Neural cell (in vitro differentiated cells): ENCODE measurements around the gene ADCY6. TPM values are rescaled to one million over a fixed set of nuclear protein-coding genes. Genes with fewer than 3 reads are reported as not detected.
A peak's percentile ranks its signal among the peaks of the same experiment; 100 is the strongest.

ENCODE experiments used
- H2AFZ ChIP-seq: fragments of 200-600, 300-800 bp; sonication (generic), shearing (Covaris generic); 2 replicates; pipeline ENCODE4 v1.6.0; 2014; ENCODE audit warnings: low read depth, mild to moderate bottlenecking, antibody characterized with exemption, low read length, moderate library complexity
- H3F3A ChIP-seq: fragments of 200-600 bp; shearing (Covaris generic); 2 replicates; pipeline ENCODE4 v1.6.1; 2016; ENCODE audit warnings: mild to moderate bottlenecking, moderate library complexity, mixed read lengths, antibody characterized with exemption, low read length; ENCODE audit not compliant: insufficient read depth, poor library complexity, severe bottlenecking
- H3K27ac ChIP-seq: fragments of 200-600, 300-800 bp; sonication (generic), shearing (Covaris generic); 2 replicates; pipeline ENCODE4 v1.5.1; 2014; ENCODE audit warnings: mild to moderate bottlenecking, low read length, moderate library complexity
- H3K27me3 ChIP-seq: fragments of 300-800, 200-600 bp; sonication (generic), shearing (Covaris generic); 2 replicates; pipeline ENCODE4 v1.6.0; 2014; ENCODE audit warnings: mild to moderate bottlenecking, low read depth, low read length, moderate library complexity; ENCODE audit not compliant: insufficient read depth
- H3K36me3 ChIP-seq: fragments of 300-800, 200-600 bp; sonication (generic), shearing (Covaris generic); 2 replicates; pipeline ENCODE4 v1.5.1; 2014; ENCODE audit warnings: mild to moderate bottlenecking, antibody characterized with exemption, low read length, moderate library complexity; ENCODE audit not compliant: insufficient read depth
- H3K4me2 ChIP-seq: fragments of 300-800, 200-600 bp; sonication (generic), shearing (Covaris generic); 2 replicates; pipeline ENCODE4 v1.6.0; 2014; ENCODE audit warnings: mild to moderate bottlenecking, low read length
- H3K4me3 ChIP-seq: fragments of 300-800, 200-600 bp; sonication (generic), shearing (Covaris generic); 2 replicates; pipeline ENCODE4 v1.5.1; 2014; ENCODE audit warnings: mild to moderate bottlenecking, low read length, moderate library complexity
- H3K79me2 ChIP-seq: fragments of 200-600 bp; shearing (Covaris generic); replicated peaks from 2 replicates; pipeline ENCODE4 v1.6.0; 2014; ENCODE audit warnings: mild to moderate bottlenecking, low read length, moderate library complexity; ENCODE audit not compliant: insufficient read depth
- H3K9ac ChIP-seq: fragments of 300-800, 200-600 bp; sonication (generic), shearing (Covaris generic); 2 replicates; pipeline ENCODE4 v1.6.1; 2016; ENCODE audit warnings: mild to moderate bottlenecking, low read length, mixed read lengths
- H3K9me2 ChIP-seq: fragments of 200-600 bp; shearing (Covaris generic); 2 replicates; pipeline ENCODE4 v1.6.1; 2016; ENCODE audit warnings: mild to moderate bottlenecking, low read length, mixed read lengths; ENCODE audit not compliant: insufficient read depth
- H3K9me3 ChIP-seq: fragments of 200-600, 300-800 bp; sonication (generic), shearing (Covaris generic); 2 replicates; pipeline ENCODE4 v1.6.1; 2016; ENCODE audit warnings: mild to moderate bottlenecking, mixed run types, low read length, moderate library complexity, mixed read lengths
- H4K20me1 ChIP-seq: fragments of 200-600 bp; shearing (Covaris generic); 2 replicates; pipeline ENCODE4 v1.6.1; 2016; ENCODE audit warnings: mild to moderate bottlenecking, mixed run types; ENCODE audit not compliant: insufficient read depth
- CTCF ChIP-seq: fragments of 450-650 bp; IDR thresholded peaks from 2 replicates; pipeline ENCODE4 v1.5.1; 2014; ENCODE audit warnings: antibody characterized with exemption, mild to moderate bottlenecking, moderate library complexity; ENCODE audit not compliant: poor library complexity, severe bottlenecking
- EP300 ChIP-seq: fragments of 450-650 bp; conservative IDR thresholded peaks from 2 replicates; pipeline ENCODE4 v1.6.1; 2014; ENCODE audit warnings: antibody characterized with exemption, mild to moderate bottlenecking, moderate library complexity; ENCODE audit not compliant: poor library complexity, severe bottlenecking
- EZH2 ChIP-seq: fragments of 200-600, 300-800 bp; shearing (Covaris generic), sonication (generic); IDR thresholded peaks from 2 replicates; pipeline ENCODE4 v1.6.1; 2014; ENCODE audit warnings: antibody characterized with exemption, low read length, borderline replicate concordance, mild to moderate bottlenecking; ENCODE audit not compliant: insufficient read depth, poor library complexity, severe bottlenecking
- MXI1 ChIP-seq: fragments of 450-650 bp; conservative IDR thresholded peaks from 2 replicates; pipeline ENCODE4 v1.6.1; 2014; ENCODE audit warnings: antibody characterized with exemption, mild to moderate bottlenecking; ENCODE audit not compliant: poor library complexity, severe bottlenecking
- POLR2AphosphoS5 ChIP-seq: IDR thresholded peaks from 2 replicates; pipeline ENCODE4 v1.6.1; 2012
- RAD21 ChIP-seq: fragments of 450-650 bp; conservative IDR thresholded peaks from 2 replicates; pipeline ENCODE4 v1.6.1; 2014; ENCODE audit warnings: antibody characterized with exemption, mild to moderate bottlenecking, moderate library complexity
- REST ChIP-seq: IDR thresholded peaks from 2 replicates; pipeline ENCODE4 v1.6.1; 2012; ENCODE audit warnings: borderline replicate concordance
- SMC3 ChIP-seq: fragments of 450-650 bp; conservative IDR thresholded peaks from 2 replicates; pipeline ENCODE4 v1.6.1; 2014; ENCODE audit warnings: antibody characterized with exemption, mild to moderate bottlenecking, moderate library complexity; ENCODE audit not compliant: poor library complexity
- TAF1 ChIP-seq: IDR thresholded peaks from 2 replicates; pipeline ENCODE4 v1.6.1; 2012; ENCODE audit warnings: low read depth
- polyA plus RNA-seq: library from polyadenylated mRNA; depleted of rRNA; stranded (reverse); fragments of >200 nt; gene quantifications from 2 replicates; pipeline ENCODE4 v1.2.3, GENCODE V29; 2014

Gene ADCY6
- polyA plus RNA-seq, 1 donor from 2014 or later, result 43.1 TPM

DNA sequence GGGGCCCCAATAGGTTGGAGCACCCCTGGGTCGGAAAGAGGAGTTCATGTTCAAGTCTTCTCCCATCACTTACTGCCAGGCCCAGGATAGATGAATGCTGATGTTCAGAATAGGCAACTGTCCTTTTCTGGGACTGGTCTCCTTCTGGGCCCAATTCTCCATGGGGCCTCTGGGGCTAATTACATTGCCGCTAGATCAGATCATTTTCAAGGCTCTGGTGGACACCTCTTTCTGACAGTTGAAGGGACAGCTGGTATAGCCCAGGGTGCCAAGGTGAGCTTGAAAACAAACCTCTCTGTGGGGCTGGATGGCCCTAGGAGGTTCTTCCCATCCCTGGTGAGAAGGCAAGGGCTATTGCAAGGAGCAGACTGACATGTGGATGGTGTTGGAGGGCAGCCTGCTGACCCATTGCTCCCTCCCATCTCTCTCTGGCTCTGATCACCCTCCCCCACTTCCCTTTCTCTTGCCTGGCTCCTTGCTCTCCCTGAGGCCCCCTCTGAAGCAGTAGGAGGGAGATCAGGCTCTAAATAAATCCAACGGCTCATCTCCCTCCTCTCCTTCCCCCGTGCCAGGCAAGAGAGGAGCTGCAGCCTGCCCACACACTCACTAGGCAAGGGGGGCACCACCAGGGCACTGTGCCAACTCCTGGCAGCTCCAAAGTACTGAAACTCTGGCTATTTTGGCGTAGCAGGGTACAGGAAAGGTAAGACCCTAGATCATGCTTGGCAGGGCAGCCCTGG is 31.3 kb upstream of the ADCY6 start:
- Histone ChIP-seq H3K27ac (no peak overlapping the region), H3K4me2 (peak overlapping the region; percentile 86), H3F3A (no peaks in the 10 kb centered on the region), H2AFZ (no peak overlapping the region), H3K79me2 (peaks cover 50% of the 10 kb centered on the region), H3K9ac (no peak overlapping the region), H3K4me3 (peak overlapping the region; percentile 96), H3K9me2 (no peaks in the 10 kb centered on the region), H3K9me3 (no peaks in the 10 kb centered on the region), H4K20me1 (peaks cover 3% of the 10 kb centered on the region), H3K36me3 (no peaks in the 10 kb centered on the region), H3K27me3 (no peaks in the 10 kb centered on the region)
- TF ChIP-seq EZH2, result no peak
- no peak for TF ChIP-seq SMC3
- no peak for TF ChIP-seq TAF1
- no peak for TF ChIP-seq POLR2AphosphoS5
- TF ChIP-seq MXI1, result no peak
- no peak for TF ChIP-seq RAD21
- TF ChIP-seq REST, result no peak
- TF ChIP-seq EP300, result no peak
- no peak for TF ChIP-seq CTCF

DNA sequence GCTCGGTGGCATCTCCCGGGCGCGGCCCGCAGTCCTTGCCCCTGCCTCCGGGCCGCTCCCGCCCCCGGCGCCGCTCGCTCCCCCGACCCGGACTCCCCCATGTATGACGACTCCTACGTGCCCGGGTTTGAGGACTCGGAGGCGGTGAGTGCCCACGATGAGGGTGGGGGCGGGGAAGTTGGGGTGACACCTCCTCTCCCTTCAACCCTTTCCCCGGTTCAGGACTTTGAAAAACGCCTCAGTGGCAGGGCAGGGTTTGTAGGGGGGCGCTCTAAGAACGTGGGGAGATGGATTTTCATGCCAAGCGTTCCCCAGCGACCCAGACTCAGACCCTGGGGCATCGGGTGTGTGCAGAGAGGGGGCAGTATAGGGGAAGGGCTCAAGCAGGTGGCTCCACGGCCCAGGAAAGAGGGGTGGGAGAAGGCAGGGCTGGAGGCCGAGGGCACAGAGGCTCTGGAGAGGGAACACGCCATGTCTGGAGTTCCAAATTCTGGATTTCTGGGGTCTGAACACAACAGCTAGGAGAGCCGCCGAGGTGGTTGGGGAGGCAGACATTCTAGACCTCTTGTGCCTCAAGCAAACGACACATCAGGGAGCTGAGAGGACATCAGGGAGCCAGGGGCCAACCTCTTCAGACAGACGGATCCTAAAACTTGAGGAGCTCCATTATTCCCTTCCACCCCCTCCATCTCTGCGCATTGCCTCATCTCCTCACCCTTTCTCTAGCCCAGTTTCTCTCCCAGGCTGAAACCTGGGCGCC is 30.1 kb upstream of the ADCY6 start:
- Histone ChIP-seq H2AFZ (peak overlapping the region; percentile 80), H3K9me2 (no peaks in the 10 kb centered on the region), H4K20me1 (peaks cover 3% of the 10 kb centered on the region), H3K9ac (peak overlapping the region; percentile 97), H3K4me2 (peak overlapping the region; percentile 86), H3K36me3 (no peaks in the 10 kb centered on the region), H3K27ac (peak overlapping the region; percentile 97), H3K79me2 (peaks cover 50% of the 10 kb centered on the region), H3K9me3 (no peaks in the 10 kb centered on the region), H3K27me3 (no peaks in the 10 kb centered on the region), H3F3A (peaks cover 4% of the 10 kb centered on the region), H3K4me3 (peak overlapping the region; percentile 96)
- TF ChIP-seq TAF1 (no peak), RAD21 (no peak), SMC3 (no peak), EZH2 (no peak), EP300 (no peak), REST (no peak), MXI1 (peak; percentile 4), CTCF (peak; percentile 68), POLR2AphosphoS5 (no peak)
